Stimulated activated CD4-positive, alpha-beta T cell treated with anti-CD3 and anti-CD28 coated beads, Interleukin-12 subunit alpha, Interleukin-12 subunit beta, amount 100 ng/mL, for 4 hours (primary cell): Measurements from ENCODE around the gene CAMTA1.
"Not testable (repeated sequence)": the region's sequence is repeated elsewhere in the genome, so short reads cannot be mapped to it uniquely, and the experiment has no call there.

Source experiments
- DNase-seq: peaks from one replicate; pipeline ENCODE4 v3.0.0-alpha.2; 2020

Gene CAMTA1

GRCh38 chr1:6810146-6810734, 25.0 kb downstream of the CAMTA1 start:
- not testable (repeated sequence) for DNase-seq

DNA sequence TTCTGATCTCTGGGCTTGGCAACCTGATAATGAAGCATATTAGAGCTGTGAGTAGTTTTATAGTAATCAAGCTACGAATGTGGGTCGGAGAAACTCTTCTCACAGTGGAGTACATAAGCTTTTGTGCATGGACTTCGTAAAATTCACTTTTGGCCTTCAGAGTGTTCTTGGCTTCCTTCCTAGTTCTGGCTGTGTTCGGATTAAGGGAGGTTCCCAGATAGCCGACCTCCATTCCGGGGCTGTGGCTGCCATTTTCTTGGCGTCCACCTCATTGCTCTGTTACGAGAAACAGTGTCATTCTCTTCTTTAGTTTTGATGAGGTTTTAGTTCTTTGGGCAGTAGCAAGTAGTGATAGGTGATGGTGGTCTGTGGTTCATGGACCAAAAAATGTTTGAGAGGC, 26.3 kb downstream of the CAMTA1 start:
- DNase-seq, result no peak

GRCh38 chr1:6813165-6813564, 27.9 kb downstream of the CAMTA1 start:
- DNase-seq, result no peak

- no peak for DNase-seq
Observed at GRCh38 chr1:6815726-6816125, 30.5 kb downstream of the CAMTA1 start.

DNA sequence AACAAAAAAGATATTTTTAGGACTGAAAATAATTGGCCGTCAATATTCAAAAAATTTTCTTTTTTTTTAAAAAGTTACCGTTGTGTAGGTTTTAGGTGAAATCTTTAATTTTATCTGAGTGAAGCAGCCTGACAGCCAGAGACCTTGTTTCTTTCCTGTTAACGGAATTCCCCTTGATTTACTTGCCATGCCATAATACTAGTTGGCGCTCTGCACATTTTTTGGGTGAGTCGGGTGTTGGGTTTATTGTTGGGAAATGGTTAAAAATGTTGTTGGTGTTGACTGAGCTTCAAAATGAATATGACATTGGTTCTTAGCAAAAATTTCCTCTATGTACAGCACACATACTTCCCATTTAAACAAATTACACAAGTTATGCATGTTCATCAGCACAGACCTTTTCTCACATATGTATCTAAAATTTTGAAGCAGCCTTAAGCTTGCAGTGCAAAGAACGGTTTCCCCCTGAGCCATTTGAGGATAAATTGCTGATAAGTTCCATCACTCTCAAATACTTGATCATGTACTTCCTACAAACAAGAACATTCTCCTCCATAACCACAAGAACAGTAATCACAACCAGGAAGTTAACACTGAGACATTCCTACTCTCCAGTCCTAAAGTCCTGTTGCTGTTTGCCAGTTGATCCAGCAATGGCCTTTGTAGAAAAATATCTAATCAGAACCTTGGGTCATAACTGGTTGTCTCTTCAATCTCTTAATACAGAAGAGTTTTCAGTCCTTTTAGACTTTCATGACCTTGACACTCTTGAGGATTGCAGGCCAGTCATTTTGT, 34.2 kb downstream of the CAMTA1 start:
- no peak for DNase-seq

DNA sequence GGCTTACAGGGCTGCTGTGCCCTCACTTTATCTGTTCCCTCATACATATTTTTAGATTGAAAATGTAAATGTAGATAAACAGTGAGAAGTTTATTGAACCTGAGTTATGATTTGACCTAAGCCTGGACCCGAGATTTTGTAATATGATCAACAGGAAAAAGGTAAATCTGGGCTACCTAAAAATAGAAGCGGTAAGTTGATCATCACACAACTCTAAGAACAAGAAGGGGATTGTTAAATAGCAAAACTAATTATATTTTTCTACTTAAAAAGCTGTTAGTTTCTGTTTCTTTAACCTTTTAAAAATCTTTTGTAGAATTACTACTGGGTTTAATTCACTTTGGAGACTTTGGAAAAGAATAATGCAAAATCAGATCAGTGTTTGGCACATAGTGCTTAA, 35.6 kb downstream of the CAMTA1 start:
- no peak for DNase-seq

- DNase-seq, result no peak
Observed at GRCh38 chr1:6822530-6823359, 37.5 kb downstream of the CAMTA1 start.

DNA sequence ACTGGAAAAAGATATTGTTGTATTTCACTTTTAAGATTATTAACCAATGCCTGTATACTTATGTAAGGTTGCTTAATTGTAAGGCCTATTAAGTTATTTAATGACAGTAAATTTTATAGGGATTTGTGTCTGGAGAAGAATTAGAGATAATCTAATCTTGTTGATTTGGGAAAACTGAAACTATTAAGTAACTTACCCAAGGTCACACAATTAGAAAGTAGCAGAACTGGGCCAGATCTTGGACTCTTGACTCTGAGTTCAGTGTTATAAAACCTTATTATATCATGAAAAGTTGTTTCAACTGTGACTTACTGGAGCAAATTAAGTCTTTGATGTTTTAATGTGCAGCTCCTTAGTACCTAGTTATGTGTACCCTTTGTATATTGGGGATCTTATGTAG, 38.5 kb downstream of the CAMTA1 start:
- no peak for DNase-seq

DNA sequence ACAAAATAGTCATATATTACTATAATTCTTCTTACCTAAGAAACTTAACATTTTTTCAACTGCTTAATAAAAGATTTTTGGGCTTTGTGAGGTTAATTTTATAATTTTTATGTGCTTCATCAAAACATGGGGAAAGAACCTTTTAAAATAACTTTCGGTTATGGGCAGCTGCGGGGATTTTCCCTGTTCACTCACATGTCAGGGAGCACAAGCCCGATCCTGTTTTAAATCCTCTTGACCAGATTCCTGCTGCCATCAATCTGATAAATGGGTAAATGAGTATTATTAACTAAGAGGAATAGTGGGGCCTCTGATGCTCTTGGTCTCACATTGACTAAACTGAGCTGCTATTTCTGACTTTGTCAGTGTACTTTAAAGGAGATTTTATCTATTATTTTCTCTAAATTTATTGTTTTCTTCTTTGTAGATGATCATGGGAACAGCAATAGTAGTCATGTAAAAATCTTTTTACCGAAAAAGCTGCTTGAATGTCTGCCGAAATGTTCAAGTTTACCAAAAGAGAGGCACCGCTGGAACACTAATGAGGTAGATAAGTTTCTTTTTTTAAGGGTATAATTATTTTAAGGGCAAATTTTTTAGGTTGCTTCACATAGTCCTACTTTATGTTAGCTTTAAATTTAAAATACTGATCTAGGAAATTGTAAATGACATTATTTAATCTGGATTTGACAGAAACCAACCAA, 39.6 kb downstream of the CAMTA1 start:
- DNase-seq, result no peak

DNA sequence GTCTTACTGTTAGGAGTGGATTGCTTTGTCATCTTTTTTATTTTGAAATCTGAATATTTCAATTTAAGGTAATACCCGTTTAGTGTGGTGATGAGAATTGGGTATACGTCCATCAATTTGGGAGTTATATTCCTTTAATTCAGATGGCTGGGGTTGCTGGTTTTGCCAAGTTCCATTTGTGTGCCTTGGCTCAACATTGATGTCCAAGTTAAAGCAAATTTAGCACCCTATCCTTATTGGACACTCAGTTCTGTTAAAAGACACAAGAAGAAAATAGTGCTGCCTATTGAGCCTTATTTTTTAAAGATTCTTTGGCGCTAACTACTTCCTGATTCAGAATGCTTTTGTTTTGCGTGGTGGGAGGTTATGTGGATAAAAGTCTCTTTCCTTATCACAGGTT, 40.6 kb downstream of the CAMTA1 start:
- no peak for DNase-seq

DNA sequence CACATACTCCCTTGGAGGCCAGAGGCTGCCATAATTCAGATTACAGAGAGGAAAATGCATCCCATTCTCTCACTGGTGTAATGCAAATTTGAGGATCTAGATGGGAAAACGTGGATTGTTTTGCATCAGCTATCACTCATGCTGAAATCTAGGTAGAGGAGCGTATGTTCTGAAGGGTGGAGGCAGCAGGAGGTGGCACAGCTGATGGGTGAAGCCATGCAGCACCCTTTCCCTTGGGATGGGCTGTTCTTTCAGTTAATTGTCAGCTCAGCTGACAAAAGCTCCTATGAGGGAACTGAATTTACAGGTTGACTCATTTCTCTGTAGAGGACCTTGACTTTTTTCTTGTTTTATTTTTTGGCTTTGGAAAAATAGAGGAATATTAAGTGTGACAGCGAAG, 41.8 kb downstream of the CAMTA1 start:
- DNase-seq, result no peak

- no peak for DNase-seq
Observed at GRCh38 chr1:6827630-6828165, 42.4 kb downstream of the CAMTA1 start.

GRCh38 chr1:6831366-6831765, 46.1 kb downstream of the CAMTA1 start:
- DNase-seq, result no peak

- DNase-seq, result not testable (repeated sequence)
Observed at GRCh38 chr1:6832006-6832405, 46.8 kb downstream of the CAMTA1 start.

GRCh38 chr1:6832531-6833188, 47.4 kb downstream of the CAMTA1 start:
- no peak for DNase-seq

DNA sequence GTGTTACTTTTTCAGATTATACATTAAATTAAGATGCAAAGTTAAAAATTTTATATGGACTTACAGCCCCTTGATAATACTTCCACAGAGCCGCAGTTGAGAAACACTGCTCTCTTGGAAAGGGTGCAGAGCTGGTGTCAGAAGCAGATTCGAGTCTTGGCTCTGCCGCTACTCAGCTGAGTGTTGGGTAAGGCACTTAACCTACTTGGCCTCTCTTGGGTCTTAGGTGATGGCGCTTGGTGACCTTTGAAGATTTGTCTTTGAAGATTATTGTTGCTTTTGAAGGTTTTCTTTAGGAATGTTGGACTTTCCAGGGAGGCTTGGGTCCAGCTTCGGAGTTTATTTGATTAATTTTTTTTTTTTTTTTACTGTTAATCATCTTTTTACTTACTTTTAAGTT, 48.5 kb downstream of the CAMTA1 start:
- no peak for DNase-seq

DNA sequence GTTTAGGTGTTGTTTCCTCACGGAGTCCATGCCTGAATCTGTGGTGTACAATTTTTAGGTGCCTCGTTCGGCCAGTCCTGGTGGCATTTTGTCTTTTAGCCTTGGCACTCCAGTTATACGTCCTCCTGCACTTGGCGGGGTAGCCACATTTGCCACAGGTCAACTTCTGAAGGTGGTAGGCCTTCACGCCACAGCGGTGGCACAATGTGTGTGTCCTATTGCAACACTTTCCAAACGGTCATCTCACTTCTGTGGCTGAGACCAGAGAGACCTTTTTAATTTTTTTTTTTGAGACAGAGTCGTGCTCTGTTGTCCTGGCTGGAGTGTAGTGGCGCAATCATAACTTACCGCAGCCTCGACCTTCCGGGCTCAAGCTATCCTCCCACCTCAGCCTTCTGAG, 49.1 kb downstream of the CAMTA1 start:
- no peak for DNase-seq

DNA sequence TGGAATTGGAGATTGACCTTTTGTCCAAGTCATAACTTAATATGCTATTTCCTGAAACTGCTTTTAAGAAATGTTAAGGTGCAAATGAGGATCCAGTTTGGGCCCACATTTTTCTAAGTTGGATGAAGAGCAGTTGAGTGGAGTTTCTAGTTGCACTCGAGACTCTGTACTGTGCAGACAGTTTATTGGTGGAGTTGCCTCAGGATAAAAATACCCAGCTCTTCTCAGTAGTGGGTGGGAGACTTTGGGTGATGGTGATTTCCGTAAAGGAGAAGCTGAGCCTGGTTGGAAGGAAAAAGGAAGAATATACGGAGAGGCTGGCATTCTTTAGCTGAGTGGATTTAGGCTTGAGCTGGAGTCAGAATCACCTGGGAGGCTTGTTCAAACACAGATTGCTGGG, 49.9 kb downstream of the CAMTA1 start:
- DNase-seq, result no peak

DNA sequence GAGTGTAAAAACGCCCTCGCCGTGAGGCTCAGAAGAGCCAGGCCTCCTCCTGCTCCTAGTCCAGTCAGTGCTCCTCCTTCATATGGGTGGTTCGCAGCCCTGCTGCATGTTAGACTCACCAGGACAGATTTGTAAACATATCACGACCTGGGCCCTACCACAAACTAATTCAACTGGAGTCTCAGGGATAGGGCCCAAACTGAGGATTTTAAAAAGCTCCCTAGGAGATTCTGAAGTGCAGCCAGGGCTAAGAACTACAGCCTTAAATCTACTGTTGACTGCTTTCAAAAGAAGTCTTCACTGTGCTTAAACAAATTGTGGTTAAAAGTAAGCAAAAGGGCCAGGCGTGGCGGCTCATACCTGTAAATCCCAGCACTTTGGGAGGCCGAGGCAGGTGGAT, 57.0 kb downstream of the CAMTA1 start:
- DNase-seq, result no peak

DNA sequence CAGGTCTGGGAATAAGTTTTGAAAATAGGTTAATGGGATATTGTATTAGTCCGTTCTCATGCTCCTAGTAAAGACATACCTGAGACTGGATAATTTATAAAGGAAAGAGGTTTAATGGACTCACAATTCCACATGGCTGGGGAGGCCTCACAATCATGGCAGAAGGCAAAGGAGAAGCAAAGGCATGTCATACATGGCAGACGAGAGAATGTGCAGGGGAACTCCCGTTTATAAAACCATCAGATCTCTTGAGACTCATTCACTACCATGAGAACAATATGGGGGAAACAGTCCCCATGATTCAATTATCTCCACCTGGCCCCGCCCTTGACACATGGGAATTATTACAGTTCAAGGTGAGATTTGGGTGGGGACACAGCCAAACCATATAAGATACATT, 60.5 kb downstream of the CAMTA1 start:
- not testable (repeated sequence) for DNase-seq

DNA sequence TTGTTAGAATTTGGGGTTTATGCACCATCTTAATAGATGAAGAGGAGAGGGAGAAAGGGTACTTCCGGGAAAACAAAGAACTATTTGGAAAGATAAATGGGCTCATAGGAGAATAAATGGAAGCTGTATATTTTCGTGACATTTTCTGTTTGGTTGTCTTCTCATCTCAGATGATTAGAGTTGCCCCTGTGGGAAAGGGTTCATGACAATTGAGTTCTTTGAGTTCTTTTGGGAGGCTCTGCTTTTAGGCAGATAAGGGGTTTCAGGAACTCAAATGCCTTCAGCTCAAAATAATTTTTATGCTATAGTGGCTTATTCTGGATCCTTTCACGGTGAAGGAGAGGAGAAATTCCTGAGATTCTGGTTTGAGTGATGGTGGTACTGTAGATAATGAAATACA, 63.6 kb downstream of the CAMTA1 start:
- DNase-seq, result no peak

- DNase-seq, result no peak
Observed at GRCh38 chr1:6850537-6850936, 65.3 kb downstream of the CAMTA1 start.
